Mesangial cell (primary cell): Measurements from ENCODE around the gene CDC25B. TPM values are rescaled to one million over a fixed set of nuclear protein-coding genes. Genes with fewer than 3 reads are reported as not detected.

Experiments used
- total RNA-seq: library from RNA; depleted of rRNA; stranded (reverse); fragments of >200 nt; gene quantifications from 2 replicates; pipeline ENCODE4 v1.2.3, GENCODE V29; 2015

The CDC25B gene
- 54.3 and 72.8 TPM in 2 replicates for total RNA-seq

GRCh38 chr20:3795511-3796468 lies at the start of gene CDC25B:
Gene CDC25B (plus strand): TSS chr20:3796310. CDS start chr20:3796532, 222 bp downstream.

GRCh38 chr20:3767427-3768341 lies 28.4 kb upstream of the CDC25B start, which contains the start of gene ADISSP:
Gene ADISSP (minus strand): TSS chr20:3767753. CDS start chr20:3760100, 7,653 bp downstream.

DNA sequence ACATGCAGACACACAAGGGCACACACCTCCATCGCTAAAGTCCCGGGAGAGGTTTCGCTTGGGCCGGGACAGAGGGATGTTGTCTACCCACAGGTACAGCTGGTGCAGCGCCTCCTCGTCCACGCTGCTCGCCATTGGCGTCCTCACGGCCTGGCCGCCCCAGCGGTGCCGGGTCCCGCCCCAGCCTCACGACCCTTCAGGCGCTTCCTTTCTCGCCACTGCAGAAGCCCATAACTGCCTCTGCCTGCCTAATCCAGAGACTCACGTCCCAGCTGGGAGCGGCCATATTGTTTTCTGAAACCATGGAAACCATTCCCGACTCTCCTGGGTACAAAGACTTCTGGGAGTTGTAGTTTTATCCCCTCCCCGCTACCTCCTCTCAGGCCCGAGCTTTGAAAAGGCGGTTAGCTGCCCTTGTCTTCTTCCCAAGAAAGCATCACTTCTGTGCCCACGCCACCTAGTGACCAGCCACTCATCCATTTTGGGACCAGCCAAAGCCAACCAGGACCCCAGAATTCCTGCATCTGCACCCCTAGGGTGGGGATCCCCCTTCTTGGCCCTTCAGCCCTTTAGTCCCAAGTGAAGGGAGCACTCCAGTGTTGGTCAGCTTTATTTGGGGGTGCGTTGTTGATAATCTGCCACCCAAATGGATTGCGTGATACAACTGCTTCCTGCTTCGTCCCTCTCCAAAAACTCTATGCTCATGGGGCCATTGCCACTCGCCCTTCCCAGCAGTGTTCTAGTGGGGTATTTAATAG lies 14.8 kb upstream of the CDC25B start, which contains the start of gene SPEF1:
TSS of gene SPEF1 (minus strand) at position 296 of the 758 bp plus-strand sequence. CDS start at position 135, 161 bp downstream.

GRCh38 chr20:3786665-3787323 lies 9.3 kb upstream of the CDC25B start, which contains the start of gene CENPB:
Gene CENPB (minus strand): TSS chr20:3786740. CDS start chr20:3786483, 257 bp downstream.

GRCh38 chr20:3820048-3820900 lies 24.2 kb downstream of the CDC25B start, which contains the start of gene AP5S1:
Gene AP5S1 (plus strand): TSS chr20:3820547. CDS start chr20:3822118, 1,571 bp downstream.

DNA sequence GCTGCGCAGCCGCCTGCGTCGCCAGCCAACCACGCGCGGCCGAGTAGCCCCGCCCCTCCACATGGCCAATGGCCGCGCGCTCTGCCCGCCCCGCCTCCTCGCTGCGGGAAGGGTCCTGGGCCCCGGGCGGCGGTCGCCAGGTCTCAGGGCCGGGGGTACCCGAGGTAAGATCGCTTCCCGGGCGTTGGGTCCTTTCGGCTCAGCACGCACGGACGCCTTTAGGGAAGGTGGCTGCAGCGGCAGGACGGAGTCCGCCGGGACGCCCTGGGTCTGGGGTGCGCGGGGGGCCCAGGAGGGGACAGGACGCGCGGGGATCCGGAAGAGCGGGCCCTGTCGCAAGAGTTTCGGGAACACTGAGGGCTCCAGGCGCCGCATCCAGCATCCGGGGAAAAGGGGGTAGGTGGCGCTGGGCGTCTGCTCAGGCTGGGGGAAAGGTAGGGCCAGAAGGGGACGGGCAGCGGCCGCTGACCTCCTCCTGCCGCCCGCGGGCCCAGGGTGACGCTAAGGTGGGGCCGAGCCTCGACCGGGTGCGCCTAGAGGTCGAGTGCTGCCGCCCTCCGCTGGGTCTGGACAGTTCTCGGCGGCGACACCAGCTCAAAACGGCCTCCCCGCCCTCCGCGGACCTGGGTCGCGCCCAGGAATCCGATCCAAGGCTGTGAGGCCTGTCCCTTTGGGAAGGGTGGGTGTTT lies 50.8 kb downstream of the CDC25B start, which contains the start of gene MAVS:
TSS of gene MAVS (plus strand) at position 95 of the 689 bp plus-strand sequence. CDS start 7,791 bp downstream, outside the sequence.

Other genes starting within 250 kb of the CDC25B start
- not detected in 2 replicates for gene GFRA4, start 132.9 kb upstream of the CDC25B start, total RNA-seq
- 0.33 and 2.2 TPM in 2 replicates for gene ADAM33, start 114.3 kb upstream of the CDC25B start, total RNA-seq
- not detected in 2 replicates for gene SIGLEC1, start 83.7 kb upstream of the CDC25B start, total RNA-seq
- gene HSPA12B, start 63.6 kb upstream of the CDC25B start, total RNA-seq, result 0.13 TPM in 1 of 2 replicates, not detected in the other
- 38.9 and 59.0 TPM in 2 replicates for gene ADISSP, start 28.6 kb upstream of the CDC25B start, total RNA-seq
- 0.16 and 0.76 TPM in 2 replicates for gene SPEF1, start 14.9 kb upstream of the CDC25B start, total RNA-seq
- gene CENPB, start 9.6 kb upstream of the CDC25B start, total RNA-seq, result 70.2 and 88.3 TPM in 2 replicates
- gene AP5S1, start 24.2 kb downstream of the CDC25B start, total RNA-seq, result 17.9 and 21.2 TPM in 2 replicates
- 22.0 and 29.4 TPM in 2 replicates for gene MAVS, start 50.5 kb downstream of the CDC25B start, total RNA-seq
- 17.9 and 23.0 TPM in 2 replicates for gene PANK2, start 93.1 kb downstream of the CDC25B start, total RNA-seq
- gene RNF24, start 219.2 kb downstream of the CDC25B start, total RNA-seq, result 7.2 and 8.4 TPM in 2 replicates